Measurements from ENCODE around the gene SLC7A14.

Gene SLC7A14

DNA sequence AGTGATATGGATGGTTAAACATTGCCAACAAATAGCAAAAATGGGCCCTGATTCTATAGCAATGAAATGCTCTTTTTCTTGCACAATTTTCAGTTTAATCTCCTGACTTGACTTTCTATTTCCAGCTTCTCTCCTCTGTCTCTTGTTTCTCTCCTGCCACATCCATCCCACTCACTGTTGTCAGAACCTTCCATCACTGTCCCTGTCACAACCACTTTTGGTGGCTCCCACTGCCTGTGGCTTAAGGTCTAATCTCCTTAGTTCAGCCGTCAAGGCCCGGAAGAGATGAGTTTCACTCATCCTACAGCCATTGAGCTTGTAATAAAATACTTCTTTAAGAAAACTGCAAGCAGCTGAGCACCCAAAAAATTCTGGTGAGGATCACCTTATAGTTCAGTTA lies 19.5 kb downstream of the SLC7A14 start:
- no peaks in the 10 kb centered on the region for H3K36me3 ChIP-seq (replicated peaks; ENCODE audit: low read depth, low read length)
- no peak overlapping the region for H3K27ac ChIP-seq (ENCODE audit: low read length)
- H4K20me1 ChIP-seq (ENCODE audit: insufficient read depth, low read length) = peaks cover 13% of the 10 kb centered on the region; the same call in 1 of the 2 replicates
- peaks cover 53% of the 10 kb centered on the region for H3K27me3 ChIP-seq (ENCODE audit: low read depth, low read length)
- no peak overlapping the region for H3K4me3 ChIP-seq (ENCODE audit: low read length)
- H3K4me2 ChIP-seq (ENCODE audit: low read length) = no peak overlapping the region
- H3K9ac ChIP-seq (ENCODE audit: low read length) = no peak overlapping the region
- no peak for TF ChIP-seq EZH2phosphoT487 (IDR thresholded peaks at IDR 0.05; ENCODE audit: low read depth)
- no peak for TF ChIP-seq CTCF (IDR thresholded peaks at IDR 0.05; ENCODE audit: low read depth, low read length)
- peaks cover 11% of the 10 kb centered on the region for H3K4me1 ChIP-seq (ENCODE audit: low read length)
- H3K9me3 ChIP-seq (ENCODE audit: insufficient read depth, low read length) = no peaks in the 10 kb centered on the region
- H3K79me2 ChIP-seq (ENCODE audit: low read length) = no peaks in the 10 kb centered on the region
- H2AFZ ChIP-seq (ENCODE audit: low read depth, low read length) = no peak overlapping the region

- Histone ChIP-seq H4K20me1 (ENCODE audit: insufficient read depth, low read length) (peaks cover 13% of the 10 kb centered on the region; the same call in 1 of the 2 replicates), H2AFZ (ENCODE audit: low read depth, low read length) (no peak overlapping the region)
- TF ChIP-seq CTCF (IDR thresholded peaks at IDR 0.05; ENCODE audit: low read depth, low read length) = no peak
- TF ChIP-seq EZH2phosphoT487 (IDR thresholded peaks at IDR 0.05; ENCODE audit: low read depth) = no peak
Observed at GRCh38 chr3:170565495-170565894, 20.4 kb downstream of the SLC7A14 start.

GRCh38 chr3:170564664-170565063 lies 21.2 kb downstream of the SLC7A14 start:
- Histone ChIP-seq H3K9ac (ENCODE audit: low read length) (no peak overlapping the region), H3K79me2 (ENCODE audit: low read length) (no peaks in the 10 kb centered on the region), H4K20me1 (ENCODE audit: insufficient read depth, low read length) (peaks cover 13% of the 10 kb centered on the region; the same call in 1 of the 2 replicates), H2AFZ (ENCODE audit: low read depth, low read length) (no peak overlapping the region), H3K4me2 (ENCODE audit: low read length) (no peak overlapping the region), H3K27ac (ENCODE audit: low read length) (no peak overlapping the region), H3K4me1 (ENCODE audit: low read length) (peaks cover 11% of the 10 kb centered on the region), H3K9me3 (ENCODE audit: insufficient read depth, low read length) (no peaks in the 10 kb centered on the region), H3K27me3 (ENCODE audit: low read depth, low read length) (peaks cover 56% of the 10 kb centered on the region), H3K4me3 (ENCODE audit: low read length) (no peak overlapping the region), H3K36me3 (replicated peaks; ENCODE audit: low read depth, low read length) (no peaks in the 10 kb centered on the region)
- no peak for TF ChIP-seq CTCF (IDR thresholded peaks at IDR 0.05; ENCODE audit: low read depth, low read length)
- no peak for TF ChIP-seq EZH2phosphoT487 (IDR thresholded peaks at IDR 0.05; ENCODE audit: low read depth)

More at GRCh38 chr3:170565495-170565894, 20.4 kb downstream of the SLC7A14 start:
- Histone ChIP-seq H3K9me3 (ENCODE audit: insufficient read depth, low read length) (no peaks in the 10 kb centered on the region), H3K79me2 (ENCODE audit: low read length) (no peaks in the 10 kb centered on the region), H3K4me1 (ENCODE audit: low read length) (peaks cover 11% of the 10 kb centered on the region), H3K4me2 (ENCODE audit: low read length) (no peak overlapping the region), H3K9ac (ENCODE audit: low read length) (no peak overlapping the region), H3K27me3 (ENCODE audit: low read depth, low read length) (peaks cover 53% of the 10 kb centered on the region), H3K27ac (ENCODE audit: low read length) (no peak overlapping the region), H3K4me3 (ENCODE audit: low read length) (no peak overlapping the region), H3K36me3 (replicated peaks; ENCODE audit: low read depth, low read length) (no peaks in the 10 kb centered on the region)

- Histone ChIP-seq H3K9ac (ENCODE audit: low read length) (no peak overlapping the region), H3K27ac (ENCODE audit: low read length) (no peak overlapping the region), H3K36me3 (replicated peaks; ENCODE audit: low read depth, low read length) (no peaks in the 10 kb centered on the region), H3K4me3 (ENCODE audit: low read length) (peak overlapping the region; percentile 36), H3K27me3 (ENCODE audit: low read depth, low read length) (peaks cover 60% of the 10 kb centered on the region), H2AFZ (ENCODE audit: low read depth, low read length) (no peak overlapping the region), H3K4me1 (ENCODE audit: low read length) (peaks cover 11% of the 10 kb centered on the region), H3K4me2 (ENCODE audit: low read length) (peak overlapping the region; percentile 67), H3K9me3 (ENCODE audit: insufficient read depth, low read length) (no peaks in the 10 kb centered on the region), H4K20me1 (ENCODE audit: insufficient read depth, low read length) (peaks cover 13% of the 10 kb centered on the region; the same call in 1 of the 2 replicates), H3K79me2 (ENCODE audit: low read length) (no peaks in the 10 kb centered on the region)
- no peak for TF ChIP-seq EZH2phosphoT487 (IDR thresholded peaks at IDR 0.05; ENCODE audit: low read depth)
- no peak for TF ChIP-seq CTCF (IDR thresholded peaks at IDR 0.05; ENCODE audit: low read depth, low read length)
Observed at GRCh38 chr3:170563712-170564423, 22.0 kb downstream of the SLC7A14 start.

Measured in OCI-LY3 (cell line).